Endodermal cell (in vitro differentiated cells): Measurements from ENCODE around the gene UPP2. TPM values are rescaled to one million over a fixed set of nuclear protein-coding genes. Genes with fewer than 3 reads are reported as not detected.

Experiments used
- DNase-seq: peaks from one replicate; pipeline ENCODE4 v3.0.0-alpha.2; 2017
- H3K27ac ChIP-seq: 2 replicates; pipeline ENCODE4 v1.5.1; 2013; ENCODE audit warnings: mild to moderate bottlenecking, low read depth, low read length, moderate library complexity
- H3K27me3 ChIP-seq: 2 replicates; pipeline ENCODE4 v1.6.1; 2013; ENCODE audit warnings: mild to moderate bottlenecking, low read length, moderate library complexity; ENCODE audit not compliant: insufficient read depth, control insufficient read depth, poor library complexity, severe bottlenecking
- H3K36me3 ChIP-seq: 2 replicates; pipeline ENCODE4 v1.7.0; 2013; ENCODE audit warnings: mild to moderate bottlenecking, low read length, moderate library complexity; ENCODE audit not compliant: control insufficient read depth, insufficient read depth
- H3K4me1 ChIP-seq: one replicate; pipeline ENCODE4 v1.7.0; 2013; ENCODE audit warnings: low read length; ENCODE audit not compliant: control insufficient read depth, insufficient read depth
- H3K4me3 ChIP-seq: 2 replicates; pipeline ENCODE4 v1.5.1; 2013; ENCODE audit warnings: mild to moderate bottlenecking, low read length, moderate library complexity
- H3K9ac ChIP-seq: 2 replicates; pipeline ENCODE4 v1.6.1; 2013; ENCODE audit warnings: mild to moderate bottlenecking, low read length, moderate library complexity; ENCODE audit not compliant: poor library complexity, severe bottlenecking; ENCODE audit errors: extremely low read depth
- H3K9me3 ChIP-seq: 2 replicates; pipeline ENCODE4 v1.6.1; 2013; ENCODE audit warnings: mild to moderate bottlenecking, low read length, moderate library complexity; ENCODE audit not compliant: control insufficient read depth
- H3K27ac Mint-ChIP-seq: 2 replicates; pipeline ENCODE4 v1.8.0; 2020; ENCODE audit warnings: mixed read lengths
- H3K27me3 Mint-ChIP-seq: 2 replicates; pipeline ENCODE4 v1.8.0; 2021; ENCODE audit warnings: mild to moderate bottlenecking, mixed read lengths; ENCODE audit not compliant: insufficient read depth
- H3K36me3 Mint-ChIP-seq: 2 replicates; pipeline ENCODE4 v1.8.0; 2020; ENCODE audit warnings: low read depth, mixed read lengths
- H3K4me1 Mint-ChIP-seq: 2 replicates; pipeline ENCODE4 v1.8.0; 2020; ENCODE audit warnings: mixed read lengths
- H3K4me3 Mint-ChIP-seq: 2 replicates; pipeline ENCODE4 v1.8.0; 2020; ENCODE audit warnings: mild to moderate bottlenecking, moderate library complexity, mixed read lengths
- H3K9me3 Mint-ChIP-seq: 2 replicates; pipeline ENCODE4 v1.8.0; 2020; ENCODE audit warnings: mild to moderate bottlenecking, mixed read lengths
- CTCF ChIP-seq: fragments of 200-600 bp; sonication (generic); conservative IDR thresholded peaks from 2 replicates; pipeline ENCODE4 v1.5.0; 2021; ENCODE audit warnings: antibody characterized with exemption, mild to moderate bottlenecking
- WGBS, 2 experiments: methylation state at CpG; one replicate each; pipeline versions ENCODE4 v1.1.5 to v1.1.7; 2013; ENCODE audit warnings: missing lambda C conversion rate in 2 of 2, mixed read lengths in 1 of 2; ENCODE audit not compliant: insufficient coverage in 1 of 2, insufficient read length in 1 of 2; 5-methylcytosine and 5-hydroxymethylcytosine counted together
- total RNA-seq, 2 donors: library from RNA; stranded (reverse); fragmentation: NEBNext Ultra II Directional in 1 of 2; extraction: Animal tissue kit (Norgen Biotek cat#: 25700) in 1 of 2; gene quantifications; 2 replicates in 1 of 2; 3 replicates in 1 of 2; pipeline ENCODE4 v1.2.1, GENCODE V29; 2021

UPP2 gene
- total RNA-seq, 2 donors from 2014 or later, result not detected

- no peak for TF ChIP-seq CTCF
- peaks cover 7% of the 10 kb centered on the region for H3K4me1 Mint-ChIP-seq
- peaks cover 1% of the 10 kb centered on the region for H3K27me3 Mint-ChIP-seq
- H3K27ac Mint-ChIP-seq, result no peak overlapping the region
- H3K9ac ChIP-seq, result no peak overlapping the region
- no peaks in the 10 kb centered on the region for H3K4me1 ChIP-seq
- H3K4me3 ChIP-seq, result no peak overlapping the region
- H3K36me3 ChIP-seq, result no peaks in the 10 kb centered on the region
- peaks cover 18% of the 10 kb centered on the region for H3K9me3 ChIP-seq
- no peak overlapping the region for H3K27ac ChIP-seq
- 73 to 78% methylated on average over 2 to 3 of the region's 3 CpGs for WGBS, 2 experiments
- no peak for DNase-seq
- no peaks in the 10 kb centered on the region for H3K27me3 ChIP-seq
- H3K4me3 Mint-ChIP-seq, result no peak overlapping the region
- no peaks in the 10 kb centered on the region for H3K36me3 Mint-ChIP-seq
- peaks cover 19% of the 10 kb centered on the region for H3K9me3 Mint-ChIP-seq
Measured at GRCh38 chr2:158079672-158080071, 22.0 kb upstream of the UPP2 start.

- Mint-ChIP-seq H3K4me1 (no peaks in the 10 kb centered on the region), H3K4me3 (no peak overlapping the region), H3K27me3 (peaks cover 5% of the 10 kb centered on the region), H3K9me3 (peaks cover 22% of the 10 kb centered on the region), H3K27ac (no peak overlapping the region), H3K36me3 (no peaks in the 10 kb centered on the region)
- Histone ChIP-seq H3K4me3 (no peak overlapping the region), H3K36me3 (no peaks in the 10 kb centered on the region), H3K9me3 (peaks cover 18% of the 10 kb centered on the region), H3K27ac (no peak overlapping the region), H3K27me3 (no peaks in the 10 kb centered on the region), H3K4me1 (no peaks in the 10 kb centered on the region), H3K9ac (no peak overlapping the region)
- no peak for TF ChIP-seq CTCF
- no peak for DNase-seq
- WGBS, 2 experiments, result 83 to 100% methylated on average over 2 to 3 of the region's 3 CpGs
Measured at GRCh38 chr2:158088093-158088492, 13.6 kb upstream of the UPP2 start.

- Histone ChIP-seq H3K4me1 (no peaks in the 10 kb centered on the region), H3K9ac (no peak overlapping the region), H3K27ac (no peak overlapping the region), H3K4me3 (no peak overlapping the region), H3K36me3 (no peaks in the 10 kb centered on the region), H3K9me3 (peaks cover 18% of the 10 kb centered on the region), H3K27me3 (no peaks in the 10 kb centered on the region)
- Mint-ChIP-seq H3K9me3 (peaks cover 22% of the 10 kb centered on the region), H3K4me1 (no peaks in the 10 kb centered on the region), H3K4me3 (no peak overlapping the region), H3K36me3 (no peaks in the 10 kb centered on the region), H3K27me3 (peaks cover 5% of the 10 kb centered on the region), H3K27ac (no peak overlapping the region)
- DNase-seq, result no peak
- WGBS, 2 experiments, result 93 to 100% methylated on average over 3 to 5 of the region's 5 CpGs
- no peak for TF ChIP-seq CTCF
Measured at GRCh38 chr2:158089322-158089721, 12.4 kb upstream of the UPP2 start.
